SHP77 (cell line): ENCODE data around the gene S100A14.

Source experiments
- DNase-seq, 2 experiments: peaks; one replicate each; lab custom pipeline; 2025; lab: John Stamatoyannopoulos, UW

Gene S100A14

GRCh38 chr1:153638261-153638660 lies 22.1 kb upstream of the S100A14 start:
- DNase-seq = no peak

- no peak for DNase-seq
These were observed 20.2 kb upstream of the S100A14 start for GRCh38 chr1:153636312-153636711.

GRCh38 chr1:153635872-153636271 lies 19.7 kb upstream of the S100A14 start:
- DNase-seq = no peak

- peak; percentile 100 for DNase-seq
These were observed 17.9 kb upstream of the S100A14 start, which contains the start of gene CHTOP for GRCh38 chr1:153633754-153634665. Gene CHTOP (plus strand): TSS chr1:153634066. CDS start chr1:153636589, 2,523 bp downstream.

DNA sequence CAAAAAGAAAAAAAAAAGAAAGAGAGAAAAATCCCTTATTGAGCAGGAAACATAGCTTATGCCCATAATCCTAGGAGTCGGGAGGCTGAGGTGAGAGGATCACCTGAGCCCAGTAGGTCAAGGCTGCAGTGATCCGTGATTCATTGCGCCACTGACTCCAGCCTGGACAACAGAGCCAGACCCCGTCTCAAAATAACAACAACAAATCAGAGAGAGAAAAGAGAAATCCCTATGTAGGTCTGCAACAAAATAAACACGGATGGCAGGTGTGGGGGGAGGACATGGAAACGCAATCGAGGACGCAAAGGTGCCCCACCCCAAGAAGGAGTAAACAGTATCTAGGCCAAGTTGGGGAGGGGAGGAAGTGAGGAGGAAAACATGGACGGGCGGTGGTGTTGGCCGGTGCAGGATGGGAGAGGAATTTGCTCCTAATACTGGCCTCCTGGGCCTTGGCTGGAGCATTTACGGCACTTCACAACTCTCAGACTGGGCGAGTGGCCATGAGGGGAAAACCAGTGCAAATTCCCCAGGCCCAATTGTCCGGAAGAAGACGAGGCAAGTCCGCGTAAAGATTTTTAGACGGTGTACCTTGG lies 17.1 kb upstream of the S100A14 start:
- DNase-seq = peak in 1 of 2 experiments; percentile 78

- DNase-seq = no peak
These were observed 15.2 kb upstream of the S100A14 start for GRCh38 chr1:153631047-153632022.

DNA sequence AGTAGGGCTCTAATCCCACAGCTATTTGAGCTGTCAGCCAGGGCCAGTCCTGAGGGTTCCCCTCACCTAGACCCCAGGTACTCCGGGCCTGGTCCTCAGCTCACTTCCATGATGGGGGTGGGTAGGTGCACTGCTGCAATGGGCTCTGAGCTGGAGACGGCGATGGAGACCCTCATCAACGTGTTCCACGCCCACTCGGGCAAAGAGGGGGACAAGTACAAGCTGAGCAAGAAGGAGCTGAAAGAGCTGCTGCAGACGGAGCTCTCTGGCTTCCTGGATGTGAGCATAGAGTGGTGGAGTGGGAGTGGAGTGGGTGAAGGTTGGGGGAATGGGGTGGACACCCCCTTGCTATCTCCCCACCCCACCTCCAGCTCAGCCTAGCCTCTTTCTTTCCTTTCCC lies 14.3 kb upstream of the S100A14 start:
- DNase-seq = no peak

GRCh38 chr1:153629971-153630370 lies 13.8 kb upstream of the S100A14 start:
- no peak for DNase-seq

DNA sequence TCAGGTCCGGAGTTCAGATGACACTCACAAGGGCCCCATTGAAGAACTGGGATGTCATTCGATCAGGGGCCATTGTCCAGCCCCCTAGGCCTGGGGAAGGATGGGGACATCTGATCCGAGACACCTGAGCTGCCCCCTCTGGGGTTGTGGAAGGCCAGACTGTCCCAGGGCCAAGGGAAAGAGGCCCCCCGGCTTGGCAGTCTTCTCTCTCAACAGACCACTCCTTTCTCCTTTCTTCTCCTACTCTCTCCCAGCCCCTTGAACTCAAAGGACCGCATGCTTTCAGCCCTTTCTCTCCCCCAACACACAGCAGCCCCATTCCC lies 13.2 kb upstream of the S100A14 start:
- DNase-seq = no peak

GRCh38 chr1:153628638-153629342 lies 12.7 kb upstream of the S100A14 start:
- no peak for DNase-seq

GRCh38 chr1:153627715-153628626 lies 11.8 kb upstream of the S100A14 start, which contains the start of gene S100A1:
Gene S100A1 (plus strand): TSS chr1:153628434. CDS start chr1:153630522, 2,088 bp downstream.
- no peak for DNase-seq

DNA sequence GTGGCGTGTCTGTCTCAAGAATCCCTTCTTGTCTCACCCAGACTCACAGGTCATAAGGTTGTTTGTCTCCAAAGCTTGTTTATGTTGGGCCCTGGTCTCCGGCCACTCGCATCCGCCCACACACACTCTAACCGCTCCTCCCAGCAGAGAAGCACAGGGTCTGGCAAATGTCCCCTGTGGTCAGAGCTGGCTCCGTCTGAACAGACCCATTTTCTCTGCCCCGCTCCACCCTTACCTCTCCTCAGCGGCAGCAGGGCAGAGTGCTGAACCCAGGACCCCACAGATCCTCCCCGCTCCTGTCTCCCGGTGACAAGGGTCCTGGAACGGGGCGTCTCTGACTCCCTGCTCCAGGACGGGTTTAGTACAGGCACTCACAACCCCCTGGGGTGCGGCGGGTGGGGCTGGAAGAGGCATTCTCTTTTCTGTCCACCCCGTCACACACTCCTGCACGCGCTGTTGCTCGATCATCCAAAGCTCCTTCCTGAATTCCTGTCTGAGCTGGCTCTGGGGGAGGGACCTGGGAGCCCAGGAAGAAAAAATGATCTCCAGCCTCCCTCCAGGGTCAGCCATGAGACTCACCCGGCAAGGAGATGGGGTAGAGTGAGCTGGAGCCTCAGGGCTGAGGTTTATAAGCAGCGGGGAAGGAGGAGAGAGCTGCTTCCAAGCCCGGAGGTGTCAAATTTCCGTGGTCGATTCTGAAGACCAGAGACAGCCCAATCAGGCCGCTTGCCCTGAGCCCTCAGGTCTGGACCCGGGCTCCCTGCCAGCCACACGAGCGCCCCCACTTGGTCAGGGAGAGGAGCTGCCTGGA lies 11.0 kb upstream of the S100A14 start, which contains the start of gene S100A13:
S100A13 (minus strand) TSS at position 602 of the 811 bp plus-strand sequence. CDS start 1,033 bp downstream, outside the sequence.
- DNase-seq = peak; percentile 96 to 98

DNA sequence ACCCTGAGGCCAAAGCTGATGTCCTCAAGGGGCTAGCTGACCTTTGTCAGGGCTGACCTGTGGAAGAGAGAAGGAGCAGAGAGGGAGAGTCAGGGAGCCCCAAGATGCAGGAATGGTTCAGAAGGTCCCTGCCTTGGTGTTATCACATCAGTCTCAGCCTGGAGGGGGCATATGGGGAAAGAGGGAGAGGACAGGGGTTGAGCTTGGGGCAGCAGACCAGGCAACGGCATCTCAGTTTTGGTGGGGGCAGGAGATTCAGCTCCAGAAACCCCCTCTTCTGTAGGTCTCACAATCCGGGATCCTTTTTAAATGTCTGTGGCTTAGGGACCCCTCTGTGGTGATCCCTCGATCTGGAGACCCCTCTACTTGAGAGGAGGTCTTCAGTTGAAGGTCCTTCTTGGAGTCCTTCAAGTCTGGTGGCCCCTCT lies 10.4 kb upstream of the S100A14 start:
- no peak for DNase-seq

GRCh38 chr1:153624965-153625611 lies 9.0 kb upstream of the S100A14 start:
- no peak for DNase-seq

GRCh38 chr1:153623101-153623500 lies 7.0 kb upstream of the S100A14 start:
- no peak for DNase-seq

GRCh38 chr1:153619171-153619570 lies 3.0 kb upstream of the S100A14 start:
- no peak for DNase-seq

- DNase-seq = peak; percentile 71 to 90
These were observed 1.5 kb upstream of the S100A14 start for GRCh38 chr1:153617663-153618062.

DNA sequence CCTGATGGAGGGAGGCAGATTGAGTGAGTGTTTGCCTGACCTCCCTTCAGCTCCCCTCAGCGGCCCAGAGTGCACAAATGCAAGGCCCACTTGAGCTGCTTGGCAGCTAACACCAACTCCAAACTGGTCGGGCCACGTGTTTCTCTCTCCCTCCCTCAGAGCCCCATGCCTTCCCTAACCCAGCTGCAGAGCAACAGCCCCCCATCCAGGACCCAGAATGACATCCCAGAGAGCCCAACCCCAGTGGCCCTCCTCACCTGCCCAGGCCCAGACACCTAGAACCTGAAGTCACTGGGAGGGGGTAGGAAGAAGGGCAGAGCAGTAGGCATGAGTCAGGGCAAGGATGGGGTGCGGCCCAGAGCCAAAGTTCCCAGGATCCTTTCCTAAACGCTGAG lies 789 bp upstream of the S100A14 start:
- no peak for DNase-seq

DNA sequence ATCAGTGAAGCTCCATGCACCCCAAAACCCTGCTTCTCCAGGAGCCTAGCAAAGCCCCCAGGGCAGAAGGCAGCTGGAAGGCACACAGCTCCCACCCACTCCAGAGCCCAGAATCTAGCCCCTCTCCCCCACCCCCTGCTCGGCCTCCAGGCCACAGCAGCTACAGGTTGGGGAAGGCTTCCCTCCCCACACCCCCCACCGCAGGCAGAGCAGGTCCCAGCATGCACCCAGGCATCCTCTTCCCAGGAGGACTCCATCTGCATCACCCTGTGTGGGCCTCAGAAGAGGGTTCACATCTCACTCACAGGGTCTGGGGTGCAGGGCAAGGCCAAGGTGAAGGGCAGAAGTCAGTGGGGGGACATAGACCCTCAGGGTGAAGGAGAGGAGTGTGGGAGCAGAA lies 719 bp downstream of the S100A14 start:
- DNase-seq = no peak
